Activated T-cell treated with anti-CD3 and anti-CD28 coated beads for 24 hours (primary cell): ENCODE results near the gene BRSK1.

ENCODE experiments used
- DNase-seq: peaks from one replicate; pipeline ENCODE4 v3.0.0-alpha.2; 2020; ENCODE audit warnings: low read depth

BRSK1 gene

GRCh38 chr19:55253842-55254624 is 29.8 kb upstream of the BRSK1 start:
- DNase-seq = no peak

GRCh38 chr19:55254625-55254977 is 29.2 kb upstream of the BRSK1 start:
- DNase-seq = no peak

- DNase-seq = no peak
Observed at GRCh38 chr19:55255618-55256423, 28.0 kb upstream of the BRSK1 start.

- DNase-seq = no peak
Observed at GRCh38 chr19:55256562-55257460, 27.0 kb upstream of the BRSK1 start.

- DNase-seq = no peak
Observed at GRCh38 chr19:55257461-55258420, 26.1 kb upstream of the BRSK1 start.

- DNase-seq = no peak
Observed at GRCh38 chr19:55258476-55258827, 25.3 kb upstream of the BRSK1 start.

GRCh38 chr19:55258828-55259539 is 24.8 kb upstream of the BRSK1 start, which contains the start of gene PPP6R1:
Gene PPP6R1 (minus strand): TSS chr19:55259017. CDS start chr19:55247103, 11,914 bp downstream.
- DNase-seq = peak; percentile 96

- no peak for DNase-seq
Observed at GRCh38 chr19:55259540-55260210, 24.1 kb upstream of the BRSK1 start.

- DNase-seq = no peak
Observed at GRCh38 chr19:55261671-55262126, 22.1 kb upstream of the BRSK1 start.

- no peak for DNase-seq
Observed at GRCh38 chr19:55262359-55262758, 21.4 kb upstream of the BRSK1 start.

- no peak for DNase-seq
Observed at GRCh38 chr19:55264531-55264930, 19.3 kb upstream of the BRSK1 start.

GRCh38 chr19:55265173-55265572 is 18.6 kb upstream of the BRSK1 start:
- DNase-seq = no peak

GRCh38 chr19:55265723-55266386 is 17.9 kb upstream of the BRSK1 start:
- no peak for DNase-seq

- no peak for DNase-seq
Observed at GRCh38 chr19:55266404-55266803, 17.4 kb upstream of the BRSK1 start.

- DNase-seq = no peak
Observed at GRCh38 chr19:55266840-55267239, 17.0 kb upstream of the BRSK1 start.

- no peak for DNase-seq
Observed at GRCh38 chr19:55269299-55269698, 14.5 kb upstream of the BRSK1 start.

- no peak for DNase-seq
Observed at GRCh38 chr19:55270172-55270942, 13.4 kb upstream of the BRSK1 start.

- no peak for DNase-seq
Observed at GRCh38 chr19:55272142-55272541, 11.7 kb upstream of the BRSK1 start.
